Stimulated activated CD4-positive, alpha-beta T cell treated with anti-CD3 and anti-CD28 coated beads, Interleukin-4, amount 100 ng/mL, for 4 hours (primary cell): Measurements from ENCODE around the gene PKD1.
A peak's percentile ranks its signal among the peaks of the same experiment; 100 is the strongest.

Source experiments
- DNase-seq, 2 experiments: peaks; one replicate each; pipeline ENCODE4 v3.0.0-alpha.2; 2020

Gene PKD1

GRCh38 chr16:2135770-2136490 is at the start of gene PKD1:
Gene PKD1, minus strand, starts transcription at chr16:2135898. Its CDS starts 209 bp downstream, at chr16:2135689.
- peak; percentile 98 to 100 for DNase-seq

- DNase-seq, result no peak
Observed at GRCh38 chr16:2184962-2185361, 49.3 kb upstream of the PKD1 start.

GRCh38 chr16:2184346-2184745 is 48.6 kb upstream of the PKD1 start:
- no peak for DNase-seq

GRCh38 chr16:2183671-2184070 is 48.0 kb upstream of the PKD1 start:
- no peak for DNase-seq

GRCh38 chr16:2181952-2182351 is 46.3 kb upstream of the PKD1 start:
- DNase-seq, result no peak

- no peak for DNase-seq
Observed at GRCh38 chr16:2180962-2181923, 45.5 kb upstream of the PKD1 start.

GRCh38 chr16:2180461-2180860 is 44.8 kb upstream of the PKD1 start:
- no peak for DNase-seq

GRCh38 chr16:2179576-2179975 is 43.9 kb upstream of the PKD1 start:
- no peak for DNase-seq

GRCh38 chr16:2179107-2179501 is 43.4 kb upstream of the PKD1 start:
- no peak for DNase-seq

GRCh38 chr16:2178321-2179106 is 42.8 kb upstream of the PKD1 start:
- DNase-seq, result peak in 1 of 2 experiments; percentile 35

GRCh38 chr16:2177561-2177960 is 41.9 kb upstream of the PKD1 start:
- DNase-seq, result no peak

GRCh38 chr16:2177101-2177500 is 41.4 kb upstream of the PKD1 start:
- no peak for DNase-seq

- DNase-seq, result no peak
Observed at GRCh38 chr16:2176047-2176446, 40.3 kb upstream of the PKD1 start.

- DNase-seq, result no peak
Observed at GRCh38 chr16:2175454-2175853, 39.8 kb upstream of the PKD1 start.

GRCh38 chr16:2174396-2175131 is 38.9 kb upstream of the PKD1 start:
- DNase-seq, result no peak

- DNase-seq, result no peak
Observed at GRCh38 chr16:2173916-2174315, 38.2 kb upstream of the PKD1 start.

- no peak for DNase-seq
Observed at GRCh38 chr16:2173366-2173765, 37.7 kb upstream of the PKD1 start.

GRCh38 chr16:2172688-2173335 is 37.1 kb upstream of the PKD1 start:
- DNase-seq, result no peak

GRCh38 chr16:2171601-2172178 is 36.0 kb upstream of the PKD1 start:
- no peak for DNase-seq

GRCh38 chr16:2170587-2171435 is 35.1 kb upstream of the PKD1 start:
- no peak for DNase-seq

GRCh38 chr16:2170080-2170479 is 34.4 kb upstream of the PKD1 start:
- no peak for DNase-seq
